Natural killer cell (primary cell): ENCODE measurements around the gene SELENOV. TPM values are rescaled to one million over a fixed set of nuclear protein-coding genes. Genes with fewer than 3 reads are reported as not detected.

Source experiments
- ATAC-seq, 3 donors: fragments of 150-1000 bp in 2 of 3; fragments of 200-7000 bp in 1 of 3; cut with Tn5 transposase; 1 replicate in 1 of 3; 2 replicates in 2 of 3; pipeline ENCODE4 v1.10.0; 2021; ENCODE audit warnings: mild to moderate bottlenecking in 2 of 3, moderate library complexity in 2 of 3
- DNase-seq, 2 donors: peaks; one replicate each; pipeline versions ENCODE4 v3.0.0 to v3.0.0-alpha.2; 2013 to 2021; ENCODE audit warnings: mixed read lengths in 1 of 2
- H3K27ac ChIP-seq: one replicate; pipeline ENCODE4 v1.5.1; 2013; ENCODE audit warnings: mild to moderate bottlenecking, low read length
- H3K27me3 ChIP-seq: one replicate; pipeline ENCODE4 v1.6.1; 2013; ENCODE audit warnings: low read length; ENCODE audit not compliant: control insufficient read depth, insufficient read depth
- H3K36me3 ChIP-seq: one replicate; pipeline ENCODE4 v1.6.1; 2013; ENCODE audit warnings: low read length; ENCODE audit not compliant: control insufficient read depth, insufficient read depth
- H3K4me1 ChIP-seq: one replicate; pipeline ENCODE4 v1.6.1; 2013; ENCODE audit warnings: low read length; ENCODE audit not compliant: control insufficient read depth, insufficient read depth
- H3K4me3 ChIP-seq: one replicate; pipeline ENCODE4 v1.5.1; 2013; ENCODE audit warnings: low read length
- H3K9me3 ChIP-seq: one replicate; pipeline ENCODE4 v1.6.1; 2013; ENCODE audit warnings: low read length; ENCODE audit not compliant: control insufficient read depth, insufficient read depth
- H3K27ac Mint-ChIP-seq, 2 donors: one replicate each; pipeline ENCODE4 v1.8.0; 2022; ENCODE audit warnings: mild to moderate bottlenecking in 2 of 2, mixed read lengths in 2 of 2, moderate library complexity in 1 of 2
- H3K27me3 Mint-ChIP-seq, 2 donors: one replicate each; pipeline ENCODE4 v1.8.0; 2022; ENCODE audit warnings: low read depth in 2 of 2, mixed read lengths in 2 of 2
- H3K36me3 Mint-ChIP-seq: one replicate; pipeline ENCODE4 v1.8.0; 2022; ENCODE audit warnings: mixed read lengths
- H3K4me1 Mint-ChIP-seq, 2 donors: one replicate each; pipeline ENCODE4 v1.8.0; 2022; ENCODE audit warnings: mixed read lengths in 2 of 2
- H3K4me3 Mint-ChIP-seq: one replicate; pipeline ENCODE4 v1.8.0; 2022; ENCODE audit warnings: mild to moderate bottlenecking, moderate library complexity, mixed read lengths
- H3K9me3 Mint-ChIP-seq, 2 donors: one replicate each; pipeline ENCODE4 v1.8.0; 2022; ENCODE audit warnings: mixed read lengths in 2 of 2
- WGBS: methylation state at CpG from one replicate; pipeline ENCODE4 v1.1.7; 2013; ENCODE audit warnings: missing lambda C conversion rate; ENCODE audit not compliant: insufficient coverage; 5-methylcytosine and 5-hydroxymethylcytosine counted together
- intact Hi-C: fragments of 100-400 bp; cut with micrococcal nuclease; formaldehyde crosslinking; loops from one replicate; pipeline ENCODE4 v1.14.2; 2022
- total RNA-seq, 4 donors: library from RNA; stranded (reverse); fragments of 120-200 nt in 1 of 4; gene quantifications; one replicate each; pipeline versions ENCODE4 v1.2.3 to v1.2.4, GENCODE V29; 2013 to 2022
- TF ChIP-seq, protein P1 (sequence below): fragments of 200-600 bp; IDR thresholded peaks from one replicate; pipeline ENCODE4 v1.8.0; 2022; ENCODE audit warnings: antibody characterized with exemption

Gene SELENOV
- total RNA-seq, 3 donors from 2014 or later (not counting 1 experiment from before 2014, with no cell fraction given) = not detected

DNA sequence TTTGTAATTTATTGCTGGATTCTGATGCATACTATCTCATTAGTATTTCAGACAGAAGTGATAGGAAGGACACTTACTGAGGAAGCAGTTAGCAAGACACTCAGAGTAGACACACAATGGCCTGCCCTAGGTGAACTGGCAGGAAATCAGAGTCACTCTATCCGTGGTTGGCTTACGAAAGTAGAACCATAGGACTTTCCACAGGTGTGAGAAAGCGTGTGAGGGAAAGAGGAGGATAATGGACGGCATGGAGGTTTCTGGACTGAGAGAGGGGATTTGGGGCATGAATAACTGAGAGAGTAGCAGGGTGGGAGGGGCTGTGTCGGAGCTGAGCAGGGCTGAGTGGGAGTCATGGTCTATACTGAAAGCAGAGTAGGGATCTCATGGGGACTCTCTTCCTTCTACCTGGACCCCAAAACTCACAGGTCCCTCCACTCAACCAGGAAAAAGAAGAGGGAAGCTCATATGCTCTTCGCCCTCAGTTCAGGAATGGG is 43.7 kb downstream of the SELENOV start:
- Histone ChIP-seq H3K36me3 (no peaks in the 10 kb centered on the region), H3K4me3 (no peak overlapping the region), H3K9me3 (no peaks in the 10 kb centered on the region), H3K4me1 (peaks cover 10% of the 10 kb centered on the region), H3K27ac (peak overlapping the region; percentile 28), H3K27me3 (no peaks in the 10 kb centered on the region)
- Mint-ChIP-seq H3K36me3 (no peaks in the 10 kb centered on the region), H3K27me3 (peaks cover 5 to 12% of the 10 kb centered on the region in 2 donors), H3K4me3 (peak overlapping the region; percentile 51), H3K4me1 (peaks cover 13 to 14% of the 10 kb centered on the region in 2 donors), H3K27ac (peak overlapping the region; percentile 36 to 83), H3K9me3 (no peaks in the 10 kb centered on the region)
- TF ChIP-seq, protein P1, sequence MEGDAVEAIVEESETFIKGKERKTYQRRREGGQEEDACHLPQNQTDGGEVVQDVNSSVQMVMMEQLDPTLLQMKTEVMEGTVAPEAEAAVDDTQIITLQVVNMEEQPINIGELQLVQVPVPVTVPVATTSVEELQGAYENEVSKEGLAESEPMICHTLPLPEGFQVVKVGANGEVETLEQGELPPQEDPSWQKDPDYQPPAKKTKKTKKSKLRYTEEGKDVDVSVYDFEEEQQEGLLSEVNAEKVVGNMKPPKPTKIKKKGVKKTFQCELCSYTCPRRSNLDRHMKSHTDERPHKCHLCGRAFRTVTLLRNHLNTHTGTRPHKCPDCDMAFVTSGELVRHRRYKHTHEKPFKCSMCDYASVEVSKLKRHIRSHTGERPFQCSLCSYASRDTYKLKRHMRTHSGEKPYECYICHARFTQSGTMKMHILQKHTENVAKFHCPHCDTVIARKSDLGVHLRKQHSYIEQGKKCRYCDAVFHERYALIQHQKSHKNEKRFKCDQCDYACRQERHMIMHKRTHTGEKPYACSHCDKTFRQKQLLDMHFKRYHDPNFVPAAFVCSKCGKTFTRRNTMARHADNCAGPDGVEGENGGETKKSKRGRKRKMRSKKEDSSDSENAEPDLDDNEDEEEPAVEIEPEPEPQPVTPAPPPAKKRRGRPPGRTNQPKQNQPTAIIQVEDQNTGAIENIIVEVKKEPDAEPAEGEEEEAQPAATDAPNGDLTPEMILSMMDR = no peak
- intact Hi-C loops = no loop called here
- WGBS = 50% methylated on average over 5 of the region's 6 CpGs
- peak in 1 of 2 donors; percentile 50 for DNase-seq
- ATAC-seq = peak in 2 of 3 donors; percentile 34 to 47

DNA sequence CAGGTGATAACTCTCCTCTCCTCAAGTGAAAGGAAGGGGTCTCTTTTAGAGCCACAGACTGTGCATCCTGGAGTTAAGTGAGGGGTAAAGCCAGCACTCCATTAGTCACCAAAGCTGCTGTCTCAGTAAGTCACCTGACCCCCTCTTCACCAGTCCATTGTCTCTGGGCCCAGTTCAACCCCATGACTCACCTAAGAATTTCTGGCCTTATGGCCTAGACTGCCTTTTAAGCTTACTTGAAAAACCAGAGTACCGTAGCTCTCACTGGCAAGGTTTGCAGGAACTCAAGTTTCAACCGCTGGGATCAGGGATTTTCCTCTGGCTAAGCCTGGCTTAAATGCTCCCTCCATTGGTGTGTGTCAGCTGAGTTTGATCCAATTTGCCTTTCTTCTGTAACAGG is 48.5 kb downstream of the SELENOV start:
- H3K27ac ChIP-seq = no peak overlapping the region
- H3K36me3 Mint-ChIP-seq = no peaks in the 10 kb centered on the region
- intact Hi-C loops = no loop called here
- H3K9me3 Mint-ChIP-seq = no peaks in the 10 kb centered on the region
- 85% methylated on average over 2 of the region's 2 CpGs for WGBS
- no peaks in the 10 kb centered on the region for H3K36me3 ChIP-seq
- H3K27me3 ChIP-seq = peaks cover 3% of the 10 kb centered on the region
- DNase-seq (no peak), ATAC-seq (no peak)
- H3K27ac Mint-ChIP-seq = no peak overlapping the region
- no peaks in the 10 kb centered on the region for H3K9me3 ChIP-seq
- H3K4me1 Mint-ChIP-seq = peaks cover 6 to 7% of the 10 kb centered on the region in 2 donors
- H3K4me1 ChIP-seq = peaks cover 6% of the 10 kb centered on the region
- no peak overlapping the region for H3K4me3 ChIP-seq
- peaks cover 11 to 12% of the 10 kb centered on the region in 2 donors for H3K27me3 Mint-ChIP-seq
- TF ChIP-seq, protein P1 = no peak
- H3K4me3 Mint-ChIP-seq = no peak overlapping the region

DNA sequence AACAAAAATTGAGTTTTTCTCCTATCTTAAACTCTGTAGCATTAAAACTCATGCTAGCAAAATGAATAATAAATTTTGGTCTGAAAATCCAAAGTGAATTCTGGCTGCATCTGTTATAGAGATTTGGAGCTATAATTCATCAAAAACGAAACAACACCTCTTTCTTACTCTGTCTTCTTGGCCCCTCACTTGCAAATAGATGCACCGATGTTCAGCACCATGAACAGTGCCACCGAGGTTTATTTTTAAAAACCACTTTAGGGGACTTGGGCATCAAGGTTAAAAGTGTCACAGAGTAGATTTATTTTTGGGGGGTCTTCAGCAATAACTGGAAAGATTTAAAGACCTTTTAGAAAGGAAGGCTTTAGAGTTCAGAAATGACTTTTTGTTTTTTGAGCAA is 51.1 kb downstream of the SELENOV start:
- TF ChIP-seq, protein P1 = no peak
- H3K36me3 ChIP-seq = no peaks in the 10 kb centered on the region
- peaks cover 6% of the 10 kb centered on the region for H3K27me3 ChIP-seq
- intact Hi-C loops = no loop called here
- Mint-ChIP-seq H3K4me1 (no peaks in the 10 kb centered on the region), H3K9me3 (no peaks in the 10 kb centered on the region), H3K4me3 (no peak overlapping the region), H3K27me3 (peaks cover 13 to 22% of the 10 kb centered on the region in 2 donors), H3K27ac (no peak overlapping the region), H3K36me3 (no peaks in the 10 kb centered on the region)
- no peak for DNase-seq
- H3K4me1 ChIP-seq = no peaks in the 10 kb centered on the region
- H3K4me3 ChIP-seq = no peak overlapping the region
- WGBS = 67% methylated on average over 1 of the region's 3 CpGs
- no peaks in the 10 kb centered on the region for H3K9me3 ChIP-seq
- no peak for ATAC-seq
- no peak overlapping the region for H3K27ac ChIP-seq

DNA sequence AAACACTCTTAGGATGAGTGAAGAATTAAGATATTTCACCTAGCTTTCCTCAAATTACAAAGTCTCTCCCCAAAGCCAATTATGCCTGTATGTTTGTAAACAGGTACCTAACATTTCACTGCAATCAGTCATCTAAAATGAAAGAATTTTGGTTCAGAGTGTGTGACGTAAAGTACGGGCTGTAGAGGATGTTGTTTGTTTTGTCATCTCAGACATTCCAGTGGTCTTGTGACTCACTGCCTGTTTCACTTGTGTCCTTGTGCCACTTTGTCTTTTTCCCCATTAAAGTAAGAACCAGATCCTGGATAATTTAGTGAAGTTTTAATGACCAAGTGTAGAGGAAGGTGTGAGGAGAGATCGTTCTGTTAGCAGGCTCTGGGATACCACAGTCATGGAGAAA is 53.7 kb downstream of the SELENOV start:
- intact Hi-C loops = no loop called here
- no peak for DNase-seq
- no peaks in the 10 kb centered on the region for H3K36me3 ChIP-seq
- TF ChIP-seq, protein P1 = no peak
- H3K27me3 ChIP-seq = peaks cover 9% of the 10 kb centered on the region
- WGBS = 81% methylated on average over 3 of the region's 3 CpGs
- no peaks in the 10 kb centered on the region for H3K9me3 ChIP-seq
- Mint-ChIP-seq H3K27ac (no peak overlapping the region), H3K36me3 (no peaks in the 10 kb centered on the region), H3K4me1 (no peaks in the 10 kb centered on the region), H3K9me3 (peaks cover 3% of the 10 kb centered on the region in 2 donors), H3K4me3 (no peak overlapping the region), H3K27me3 (peaks cover 22 to 32% of the 10 kb centered on the region in 2 donors)
- H3K27ac ChIP-seq = no peak overlapping the region
- no peak overlapping the region for H3K4me3 ChIP-seq
- no peaks in the 10 kb centered on the region for H3K4me1 ChIP-seq
- ATAC-seq = no peak
